ENCODE results near the gene FLNB. TPM values are rescaled to one million over a fixed set of nuclear protein-coding genes. Genes with fewer than 3 reads are reported as not detected.

Gene FLNB
- total and polyA plus RNA-seq, 9 of the 15 experiments (the other 6 are each of a cell fraction or from before 2014, with no cell fraction given): 9.4 to 48.1 (median 25.6) TPM

DNA sequence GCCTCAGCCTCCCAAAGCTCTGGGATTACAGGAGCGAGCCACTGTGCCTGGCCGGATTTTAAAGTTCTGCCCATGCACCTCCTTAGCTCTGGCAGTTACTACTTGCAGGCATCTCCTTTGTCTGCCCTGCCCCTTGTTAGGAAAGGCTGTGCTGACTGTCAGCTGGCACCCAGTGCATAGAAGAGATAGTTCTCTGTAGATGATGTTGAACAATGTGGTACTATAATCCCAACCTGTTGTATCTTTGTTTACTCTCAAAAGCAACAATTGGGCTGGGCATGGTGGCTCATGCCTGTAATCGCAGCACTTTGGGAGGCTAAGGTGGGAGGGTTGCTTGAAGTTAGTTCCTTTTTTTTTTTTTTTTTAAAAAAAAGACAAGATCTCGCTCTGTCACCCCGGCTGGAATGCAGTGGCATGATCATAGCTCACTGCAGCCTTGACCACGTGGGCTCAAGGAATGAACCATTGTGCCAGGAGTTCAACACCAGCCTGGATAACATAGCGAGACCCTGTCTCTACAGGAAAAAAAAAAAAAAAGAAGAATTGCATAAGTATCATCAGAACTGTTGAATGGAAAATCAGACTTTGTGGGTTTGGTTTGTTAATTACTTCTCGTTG lies 30.6 kb downstream of the FLNB start (continued):
- no peak for TF ChIP-seq MGA (IDR thresholded peaks at IDR 0.05)
- TF ChIP-seq NR2C1 (IDR thresholded peaks at IDR 0.05): no peak
- TF ChIP-seq NR2C1 (tag; IDR thresholded peaks at IDR 0.05): no peak
- TF ChIP-seq TAF1 (IDR thresholded peaks at IDR 0.05; ENCODE audit: control insufficient read depth, extremely low read depth, insufficient read depth, low read length, severe bottlenecking): no peak
- TF ChIP-seq GABPA (tag; conservative IDR thresholded peaks at IDR 0.05; ENCODE audit: low read depth): no peak
- no peak for TF ChIP-seq ELK3 (CRISPR knock-in tag; IDR thresholded peaks at IDR 0.05)
- TF ChIP-seq, protein P1, sequence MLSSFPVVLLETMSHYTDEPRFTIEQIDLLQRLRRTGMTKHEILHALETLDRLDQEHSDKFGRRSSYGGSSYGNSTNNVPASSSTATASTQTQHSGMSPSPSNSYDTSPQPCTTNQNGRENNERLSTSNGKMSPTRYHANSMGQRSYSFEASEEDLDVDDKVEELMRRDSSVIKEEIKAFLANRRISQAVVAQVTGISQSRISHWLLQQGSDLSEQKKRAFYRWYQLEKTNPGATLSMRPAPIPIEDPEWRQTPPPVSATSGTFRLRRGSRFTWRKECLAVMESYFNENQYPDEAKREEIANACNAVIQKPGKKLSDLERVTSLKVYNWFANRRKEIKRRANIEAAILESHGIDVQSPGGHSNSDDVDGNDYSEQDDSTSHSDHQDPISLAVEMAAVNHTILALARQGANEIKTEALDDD (IDR thresholded peaks at IDR 0.05): no peak
- TF ChIP-seq ELF1 (tag; IDR thresholded peaks at IDR 0.05): no peak
- TF ChIP-seq SIN3A (IDR thresholded peaks at IDR 0.05; ENCODE audit: borderline replicate concordance in 2 of 2, control insufficient read depth in 1 of 2, low read depth in 2 of 2, low read length in 2 of 2): no peak
- no peak for TF ChIP-seq FOXK2 (conservative IDR thresholded peaks at IDR 0.05 in 1 of 2, IDR thresholded peaks at IDR 0.05 in 1 of 2; ENCODE audit: low read depth in 2 of 2)
- no peak for TF ChIP-seq KAT7 (CRISPR knock-in tag; IDR thresholded peaks at IDR 0.05; ENCODE audit: borderline replicate concordance)
- no peak for TF ChIP-seq JUNB (CRISPR knock-in tag; conservative IDR thresholded peaks at IDR 0.05)

Data from K562 (cell line).